Activated CD4-positive, CD25-positive, alpha-beta regulatory T cell treated with anti-CD3 and anti-CD28 coated beads, Interleukin-2, amount 50 U/mL, for 16 hours (primary cell): ENCODE results near the gene SLC35F3.

ENCODE experiments used
- DNase-seq: peaks from one replicate; pipeline ENCODE4 v3.0.0-alpha.2; 2020; ENCODE audit warnings: low read depth, low spot score

SLC35F3 gene

GRCh38 chr1:234040446-234041317 is 136.2 kb downstream of the SLC35F3 start:
- no peak for DNase-seq

GRCh38 chr1:234044079-234044478 is 139.6 kb downstream of the SLC35F3 start:
- no peak for DNase-seq

GRCh38 chr1:234047123-234047522 is 142.6 kb downstream of the SLC35F3 start:
- DNase-seq: no peak

- DNase-seq: no peak
Observed at GRCh38 chr1:234062166-234062565, 157.7 kb downstream of the SLC35F3 start.

- DNase-seq: peak; percentile 40
Observed at GRCh38 chr1:234065794-234066447, 161.4 kb downstream of the SLC35F3 start.

GRCh38 chr1:234067581-234068337 is 163.3 kb downstream of the SLC35F3 start:
- no peak for DNase-seq

GRCh38 chr1:234069760-234070159 is 165.3 kb downstream of the SLC35F3 start:
- DNase-seq: no peak

GRCh38 chr1:234072793-234073192 is 168.3 kb downstream of the SLC35F3 start:
- no peak for DNase-seq

- no peak for DNase-seq
Observed at GRCh38 chr1:234078143-234078542, 173.7 kb downstream of the SLC35F3 start.

GRCh38 chr1:234079896-234080295 is 175.4 kb downstream of the SLC35F3 start:
- DNase-seq: no peak

- DNase-seq: no peak
Observed at GRCh38 chr1:234083460-234083859, 179.0 kb downstream of the SLC35F3 start.

GRCh38 chr1:234089396-234089795 is 184.9 kb downstream of the SLC35F3 start:
- DNase-seq: no peak

- no peak for DNase-seq
Observed at GRCh38 chr1:234090212-234091064, 186.0 kb downstream of the SLC35F3 start.

- no peak for DNase-seq
Observed at GRCh38 chr1:234091065-234091401, 186.6 kb downstream of the SLC35F3 start.

- DNase-seq: no peak
Observed at GRCh38 chr1:234091876-234092275, 187.4 kb downstream of the SLC35F3 start.

- DNase-seq: no peak
Observed at GRCh38 chr1:234093107-234093506, 188.6 kb downstream of the SLC35F3 start.

- no peak for DNase-seq
Observed at GRCh38 chr1:234093741-234094140, 189.3 kb downstream of the SLC35F3 start.

GRCh38 chr1:234094172-234094571 is 189.7 kb downstream of the SLC35F3 start:
- DNase-seq: no peak

GRCh38 chr1:234096161-234096770 is 191.8 kb downstream of the SLC35F3 start:
- no peak for DNase-seq

- DNase-seq: no peak
Observed at GRCh38 chr1:234102583-234102982, 198.1 kb downstream of the SLC35F3 start.

GRCh38 chr1:234103198-234103597 is 198.7 kb downstream of the SLC35F3 start:
- DNase-seq: no peak
